Measurements from ENCODE around the gene NPY5R. TPM values are rescaled to one million over a fixed set of nuclear protein-coding genes. Genes with fewer than 3 reads are reported as not detected.

Gene NPY5R
- total RNA-seq, 1 experiment from 2014 or later = 7.1 TPM

- POLR2A ChIA-PET (ENCODE audit: low non-redundant PET) = no interaction called here
- no TSS peak for BruUV-seq (replicated peaks)
Observed at GRCh38 chr4:163384926-163385325, 41.2 kb downstream of the NPY5R start.

DNA sequence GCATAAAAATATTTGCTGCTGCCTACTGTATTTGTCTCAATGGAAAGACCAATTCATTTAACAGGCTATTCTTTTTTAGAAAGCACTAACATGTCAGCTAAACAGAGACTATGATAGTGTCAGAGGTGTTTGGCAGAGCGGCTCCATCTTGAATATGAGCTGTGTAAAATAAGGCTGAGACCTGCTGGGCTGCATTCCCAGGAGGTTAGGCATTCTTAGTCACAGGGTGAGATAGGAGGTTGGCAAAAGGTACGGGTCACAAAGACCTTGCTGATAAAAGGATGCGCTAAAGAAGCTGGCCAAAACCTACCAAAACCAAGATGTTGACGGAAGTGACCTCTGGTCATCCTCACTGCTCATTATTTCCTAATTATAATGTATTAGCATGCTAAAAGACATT lies 41.8 kb downstream of the NPY5R start:
- CTCF ChIA-PET = no interaction called here
- H3K4me1 ChIP-seq (ENCODE audit: insufficient read depth, low read length, poor library complexity, severe bottlenecking) = peaks cover 1% of the 10 kb centered on the region
- intact Hi-C loops (cut with micrococcal nuclease; ENCODE audit: unreplicated experiment) = no loop called here
- no peaks in the 10 kb centered on the region for H3K36me3 ChIP-seq (ENCODE audit: insufficient read depth, low read length, poor library complexity, severe bottlenecking)
- H3K9me3 ChIP-seq (ENCODE audit: low read depth, low read length, poor library complexity, severe bottlenecking) = no peaks in the 10 kb centered on the region
- TF ChIP-seq EZH2 (IDR thresholded peaks at IDR 0.05; ENCODE audit: borderline replicate concordance, low read depth, low read length, poor library complexity, severe bottlenecking) (no peak), CTCF (conservative IDR thresholded peaks at IDR 0.05; ENCODE audit: low read depth, low read length) (no peak)
- POLR2A ChIA-PET (ENCODE audit: low non-redundant PET) = no interaction called here
- no peak for DNase-seq (ENCODE audit: low spot score)
- no peaks in the 10 kb centered on the region for H3K27me3 ChIP-seq (replicated peaks; ENCODE audit: insufficient read depth, low read depth, low read length, poor library complexity)
- BruUV-seq (replicated peaks) = no TSS peak
- H3K27ac ChIP-seq (ENCODE audit: low read depth, low read length, poor library complexity, severe bottlenecking) = no peak overlapping the region
- H3K4me3 ChIP-seq (ENCODE audit: low read depth, low read length, poor library complexity, severe bottlenecking) = no peak overlapping the region

More at GRCh38 chr4:163384926-163385325, 41.2 kb downstream of the NPY5R start:
- DNase-seq (ENCODE audit: low spot score) = no peak
- CTCF ChIA-PET = no interaction called here
- Histone ChIP-seq H3K4me3 (ENCODE audit: low read depth, low read length, poor library complexity, severe bottlenecking) (no peak overlapping the region), H3K36me3 (ENCODE audit: insufficient read depth, low read length, poor library complexity, severe bottlenecking) (no peaks in the 10 kb centered on the region), H3K27me3 (replicated peaks; ENCODE audit: insufficient read depth, low read depth, low read length, poor library complexity) (no peaks in the 10 kb centered on the region), H3K4me1 (ENCODE audit: insufficient read depth, low read length, poor library complexity, severe bottlenecking) (no peaks in the 10 kb centered on the region), H3K9me3 (ENCODE audit: low read depth, low read length, poor library complexity, severe bottlenecking) (no peaks in the 10 kb centered on the region), H3K27ac (ENCODE audit: low read depth, low read length, poor library complexity, severe bottlenecking) (no peak overlapping the region)
- intact Hi-C loops (cut with micrococcal nuclease; ENCODE audit: unreplicated experiment) = no loop called here
- no peak for TF ChIP-seq EZH2 (IDR thresholded peaks at IDR 0.05; ENCODE audit: borderline replicate concordance, low read depth, low read length, poor library complexity, severe bottlenecking)
- TF ChIP-seq CTCF (conservative IDR thresholded peaks at IDR 0.05; ENCODE audit: low read depth, low read length) = no peak

GRCh38 chr4:163391756-163392155 lies 48.1 kb downstream of the NPY5R start:
- DNase-seq (ENCODE audit: low spot score) = peak; percentile 73
- POLR2A ChIA-PET (ENCODE audit: low non-redundant PET) = no interaction called here
- CTCF ChIA-PET = no interaction called here
- no peak for TF ChIP-seq CTCF (conservative IDR thresholded peaks at IDR 0.05; ENCODE audit: low read depth, low read length)
- TF ChIP-seq EZH2 (IDR thresholded peaks at IDR 0.05; ENCODE audit: borderline replicate concordance, low read depth, low read length, poor library complexity, severe bottlenecking) = no peak
- Histone ChIP-seq H3K27ac (ENCODE audit: low read depth, low read length, poor library complexity, severe bottlenecking) (peak overlapping the region; percentile 65), H3K4me3 (ENCODE audit: low read depth, low read length, poor library complexity, severe bottlenecking) (no peak overlapping the region), H3K4me1 (ENCODE audit: insufficient read depth, low read length, poor library complexity, severe bottlenecking) (peaks cover 32% of the 10 kb centered on the region), H3K36me3 (ENCODE audit: insufficient read depth, low read length, poor library complexity, severe bottlenecking) (no peaks in the 10 kb centered on the region), H3K9me3 (ENCODE audit: low read depth, low read length, poor library complexity, severe bottlenecking) (no peaks in the 10 kb centered on the region), H3K27me3 (replicated peaks; ENCODE audit: insufficient read depth, low read depth, low read length, poor library complexity) (no peaks in the 10 kb centered on the region)
- no TSS peak for BruUV-seq (replicated peaks)
- intact Hi-C loops (cut with micrococcal nuclease; ENCODE audit: unreplicated experiment) = loop anchor here (2.0 kb wide), 1 partner anchor 103 kb away; the partner anchor contains the start of gene TMA16

All from A673 (cell line).